DOHH2 (cell line): ENCODE results near the gene THEMIS2.

Experiments used
- CTCF ChIP-seq: fragments of 200-600 bp; sonication (generic); IDR thresholded peaks from one replicate; pipeline ENCODE4 v1.5.1; 2014; ENCODE audit warnings: antibody characterized with exemption, mild to moderate bottlenecking, low read depth, low read length; ENCODE audit not compliant: poor library complexity, severe bottlenecking
- EZH2phosphoT487 ChIP-seq: fragments of 200-600 bp; sonication (generic); IDR thresholded peaks from 2 replicates; pipeline ENCODE4 v1.6.1; 2017; ENCODE audit warnings: borderline replicate concordance, mild to moderate bottlenecking, antibody characterized with exemption, low read length, moderate library complexity, mixed read lengths

- no peak for TF ChIP-seq CTCF
- no peak for TF ChIP-seq EZH2phosphoT487
Measured at GRCh38 chr1:27865821-27866220, 6.5 kb upstream of the THEMIS2 start.
